ENCODE measurements around the gene FAM76B.

FAM76B gene

GRCh38 chr11:95720195-95720594 is 69.4 kb downstream of the FAM76B start:
- no peak for DNase-seq (ENCODE audit: low read depth)
- no peak for TF ChIP-seq POLR2A (IDR thresholded peaks at IDR 0.05; ENCODE audit: extremely low read depth, insufficient read length)
- TF ChIP-seq MYC (IDR thresholded peaks at IDR 0.05; ENCODE audit: low read depth, low read length) = no peak
- H3K4me3 ChIP-seq (ENCODE audit: low read depth, low read length) = no peak overlapping the region
